ENCODE data around the gene CD248.

Gene CD248

DNA sequence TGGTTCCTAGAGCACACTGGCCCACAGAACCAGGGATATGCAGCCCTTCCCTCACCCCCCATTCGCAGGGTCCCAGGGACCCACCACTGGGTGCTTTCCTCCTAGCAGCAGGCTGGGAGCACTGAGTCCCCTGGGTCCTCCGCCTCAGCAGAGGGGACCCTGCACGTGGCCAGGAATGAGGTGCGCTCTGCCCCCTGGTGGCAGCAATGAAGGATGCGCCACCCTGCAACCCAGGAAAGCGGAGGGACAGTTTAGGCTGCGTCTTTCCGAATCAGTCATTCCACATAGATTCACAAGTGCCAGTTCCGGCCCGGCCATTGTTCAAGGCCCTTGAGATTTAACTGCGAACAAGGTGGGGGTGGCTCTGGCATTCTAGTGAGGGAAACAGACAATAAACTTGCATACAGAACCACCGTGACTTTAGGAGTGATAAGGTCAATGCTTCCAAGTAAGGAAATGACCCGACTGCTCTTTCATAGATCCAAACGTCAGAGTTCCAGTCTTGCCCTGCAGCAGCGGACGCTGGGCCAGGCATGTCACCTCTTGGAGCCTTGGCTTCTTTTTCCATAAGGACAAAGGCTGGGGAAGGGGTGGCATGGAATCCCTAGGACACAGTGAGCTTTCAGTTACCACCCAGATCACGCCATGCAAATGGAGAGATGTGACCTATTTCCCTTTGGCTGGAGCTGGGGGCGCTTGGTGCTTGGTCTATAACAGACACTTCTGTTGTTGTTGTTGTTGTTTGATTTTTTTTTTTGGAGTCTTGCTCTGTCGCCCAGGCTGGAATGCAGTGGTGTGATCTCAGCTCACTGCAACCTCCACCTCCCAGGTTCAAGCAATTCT is 11.7 kb upstream of the CD248 start:
- TF ChIP-seq FOXP2 (optimal IDR thresholded peaks at IDR 0.05; ENCODE audit: borderline replicate concordance, extremely low read depth, extremely low read length, insufficient read depth) (no peak), SIN3A (IDR thresholded peaks at IDR 0.05; ENCODE audit: borderline replicate concordance, insufficient read depth, low read length) (no peak), TAF1 (IDR thresholded peaks at IDR 0.05; ENCODE audit: borderline replicate concordance, insufficient read depth, low read length) (no peak), POLR2AphosphoS5 (IDR thresholded peaks at IDR 0.05; ENCODE audit: low read depth, low read length) (no peak)
- TF ChIP-seq, protein P1, sequence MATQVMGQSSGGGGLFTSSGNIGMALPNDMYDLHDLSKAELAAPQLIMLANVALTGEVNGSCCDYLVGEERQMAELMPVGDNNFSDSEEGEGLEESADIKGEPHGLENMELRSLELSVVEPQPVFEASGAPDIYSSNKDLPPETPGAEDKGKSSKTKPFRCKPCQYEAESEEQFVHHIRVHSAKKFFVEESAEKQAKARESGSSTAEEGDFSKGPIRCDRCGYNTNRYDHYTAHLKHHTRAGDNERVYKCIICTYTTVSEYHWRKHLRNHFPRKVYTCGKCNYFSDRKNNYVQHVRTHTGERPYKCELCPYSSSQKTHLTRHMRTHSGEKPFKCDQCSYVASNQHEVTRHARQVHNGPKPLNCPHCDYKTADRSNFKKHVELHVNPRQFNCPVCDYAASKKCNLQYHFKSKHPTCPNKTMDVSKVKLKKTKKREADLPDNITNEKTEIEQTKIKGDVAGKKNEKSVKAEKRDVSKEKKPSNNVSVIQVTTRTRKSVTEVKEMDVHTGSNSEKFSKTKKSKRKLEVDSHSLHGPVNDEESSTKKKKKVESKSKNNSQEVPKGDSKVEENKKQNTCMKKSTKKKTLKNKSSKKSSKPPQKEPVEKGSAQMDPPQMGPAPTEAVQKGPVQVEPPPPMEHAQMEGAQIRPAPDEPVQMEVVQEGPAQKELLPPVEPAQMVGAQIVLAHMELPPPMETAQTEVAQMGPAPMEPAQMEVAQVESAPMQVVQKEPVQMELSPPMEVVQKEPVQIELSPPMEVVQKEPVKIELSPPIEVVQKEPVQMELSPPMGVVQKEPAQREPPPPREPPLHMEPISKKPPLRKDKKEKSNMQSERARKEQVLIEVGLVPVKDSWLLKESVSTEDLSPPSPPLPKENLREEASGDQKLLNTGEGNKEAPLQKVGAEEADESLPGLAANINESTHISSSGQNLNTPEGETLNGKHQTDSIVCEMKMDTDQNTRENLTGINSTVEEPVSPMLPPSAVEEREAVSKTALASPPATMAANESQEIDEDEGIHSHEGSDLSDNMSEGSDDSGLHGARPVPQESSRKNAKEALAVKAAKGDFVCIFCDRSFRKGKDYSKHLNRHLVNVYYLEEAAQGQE (IDR thresholded peaks at IDR 0.05; ENCODE audit: insufficient read depth in 1 of 2, low read depth in 2 of 2, low read length in 2 of 2) = no peak

DNA sequence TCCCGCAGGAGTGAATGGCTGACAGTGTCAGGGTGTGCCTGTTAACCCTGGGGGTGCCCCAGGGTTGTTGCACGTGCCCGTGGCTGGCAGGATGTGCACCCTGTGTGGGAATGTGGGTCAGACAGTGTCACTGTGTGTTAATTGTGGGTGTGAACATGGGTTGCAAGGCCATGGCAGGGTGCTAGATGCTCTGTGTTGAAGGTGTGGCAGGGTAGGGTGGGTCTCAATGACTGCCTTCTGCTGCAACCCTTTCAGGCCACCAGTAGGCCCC is 11.1 kb upstream of the CD248 start:
- no peak for TF ChIP-seq TAF1 (IDR thresholded peaks at IDR 0.05; ENCODE audit: borderline replicate concordance, insufficient read depth, low read length)
- TF ChIP-seq, protein P1 (IDR thresholded peaks at IDR 0.05; ENCODE audit: insufficient read depth in 1 of 2, low read depth in 2 of 2, low read length in 2 of 2) = no peak
- TF ChIP-seq SIN3A (IDR thresholded peaks at IDR 0.05; ENCODE audit: borderline replicate concordance, insufficient read depth, low read length) = no peak
- TF ChIP-seq FOXP2 (optimal IDR thresholded peaks at IDR 0.05; ENCODE audit: borderline replicate concordance, extremely low read depth, extremely low read length, insufficient read depth) = no peak
- TF ChIP-seq POLR2AphosphoS5 (IDR thresholded peaks at IDR 0.05; ENCODE audit: low read depth, low read length) = no peak

DNA sequence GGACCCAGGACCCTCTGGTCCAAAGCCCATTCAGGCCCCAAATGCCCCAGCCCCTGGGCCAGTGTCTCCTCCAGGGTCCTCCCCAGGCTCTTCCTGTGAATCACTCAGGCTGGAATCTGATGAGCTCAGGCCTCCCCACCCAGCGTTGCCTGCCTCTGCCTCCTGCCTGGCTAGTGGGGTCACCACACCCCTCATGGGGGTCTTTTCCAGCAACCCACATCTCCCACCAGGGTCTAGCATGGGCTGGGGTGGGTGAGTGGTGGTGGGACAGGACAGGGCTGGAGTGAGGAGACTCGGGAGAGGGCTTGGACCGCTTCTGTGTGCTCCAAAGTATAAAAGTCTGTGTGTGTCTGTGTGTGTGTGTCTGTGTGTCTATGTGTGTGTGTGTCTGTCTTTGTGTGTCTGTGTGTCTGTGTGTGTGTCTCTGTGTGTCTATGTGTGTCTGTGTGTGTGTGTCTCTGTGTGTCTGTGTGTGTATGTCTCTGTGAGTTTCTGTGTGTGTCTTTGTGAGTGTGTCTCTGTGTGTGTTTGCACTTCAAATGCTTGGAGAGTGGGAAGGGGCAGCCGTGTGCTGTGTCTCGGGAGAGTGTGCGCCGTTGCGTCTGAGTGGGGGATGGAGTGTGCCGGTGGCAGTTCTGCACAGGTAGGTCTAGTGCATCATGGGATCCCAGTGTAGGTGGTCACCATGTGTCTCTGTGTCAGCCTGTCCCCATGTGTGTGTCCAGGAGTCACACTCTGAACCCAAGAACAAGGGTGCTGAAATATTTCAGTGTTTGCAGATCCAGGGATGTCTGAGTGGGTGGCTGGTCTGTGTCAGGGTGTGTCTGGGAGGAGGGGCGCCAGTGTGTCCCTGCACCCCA is 10.6 kb upstream of the CD248 start:
- TF ChIP-seq, protein P1 (IDR thresholded peaks at IDR 0.05; ENCODE audit: insufficient read depth in 1 of 2, low read depth in 2 of 2, low read length in 2 of 2) = no peak
- no peak for TF ChIP-seq SIN3A (IDR thresholded peaks at IDR 0.05; ENCODE audit: borderline replicate concordance, insufficient read depth, low read length)
- no peak for TF ChIP-seq POLR2AphosphoS5 (IDR thresholded peaks at IDR 0.05; ENCODE audit: low read depth, low read length)
- no peak for TF ChIP-seq TAF1 (IDR thresholded peaks at IDR 0.05; ENCODE audit: borderline replicate concordance, insufficient read depth, low read length)
- TF ChIP-seq FOXP2 (optimal IDR thresholded peaks at IDR 0.05; ENCODE audit: borderline replicate concordance, extremely low read depth, extremely low read length, insufficient read depth) = no peak

DNA sequence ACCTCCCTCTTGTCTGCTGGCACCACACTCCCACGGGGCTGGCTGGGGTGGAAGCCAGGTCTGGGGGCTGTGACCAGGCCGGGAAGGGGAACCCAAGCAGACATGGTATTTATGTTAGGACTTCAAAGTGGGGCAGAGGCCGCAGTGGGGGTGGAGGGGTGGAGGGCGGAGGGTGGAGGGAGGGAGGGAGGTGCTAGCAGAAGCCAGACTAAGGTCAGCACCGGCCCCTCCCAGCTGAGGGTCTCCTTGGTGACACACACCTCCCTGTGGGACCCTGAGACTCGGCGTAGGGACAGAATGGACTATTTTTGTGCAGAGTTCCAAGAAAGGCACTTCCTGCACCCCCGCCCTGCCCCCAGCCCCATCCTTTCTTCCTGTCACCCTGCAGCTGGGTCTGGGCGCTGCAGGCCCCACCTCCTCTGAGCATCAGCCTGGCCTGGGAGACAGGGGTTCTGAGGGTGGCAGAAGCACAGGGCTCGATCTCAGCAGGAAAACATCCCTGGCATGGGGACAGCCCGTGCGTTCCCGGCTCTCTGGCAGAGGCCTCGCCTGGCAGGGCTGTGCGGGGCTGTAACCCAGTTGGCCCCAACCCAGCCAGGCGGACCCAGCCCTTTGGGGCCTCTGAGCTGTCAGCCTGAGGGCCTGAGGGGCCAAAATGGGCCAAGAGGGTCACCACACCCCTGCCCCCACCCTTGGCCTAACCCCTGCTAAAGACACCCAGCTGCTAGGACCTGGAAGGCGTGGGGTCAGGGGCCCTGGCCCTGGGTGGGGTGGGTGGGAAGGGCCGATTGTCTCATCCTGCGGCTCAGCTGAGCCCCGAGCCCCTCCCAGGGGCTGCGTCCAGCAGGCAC is 9.6 kb upstream of the CD248 start:
- TF ChIP-seq POLR2AphosphoS5 (IDR thresholded peaks at IDR 0.05; ENCODE audit: low read depth, low read length) (no peak), SIN3A (IDR thresholded peaks at IDR 0.05; ENCODE audit: borderline replicate concordance, insufficient read depth, low read length) (no peak), TAF1 (IDR thresholded peaks at IDR 0.05; ENCODE audit: borderline replicate concordance, insufficient read depth, low read length) (no peak), FOXP2 (optimal IDR thresholded peaks at IDR 0.05; ENCODE audit: borderline replicate concordance, extremely low read depth, extremely low read length, insufficient read depth) (no peak)
- TF ChIP-seq, protein P1 (IDR thresholded peaks at IDR 0.05; ENCODE audit: insufficient read depth in 1 of 2, low read depth in 2 of 2, low read length in 2 of 2) = no peak

All from PFSK-1 (cell line).